Non-pigmented ciliary epithelial cell (primary cell): ENCODE results near the gene TMEM44.
A peak's percentile ranks its signal among the peaks of the same experiment; 100 is the strongest.

ENCODE experiments used
- DNase-seq: peaks from one replicate; pipeline ENCODE4 v3.0.0-alpha.2; 2010; ENCODE audit warnings: low read depth

Gene TMEM44

GRCh38 chr3:194633349-194634004, at the start of gene TMEM44:
TMEM44 (minus strand) TSS chr3:194633419; CDS start chr3:194633215, 204 bp downstream.
- DNase-seq: no peak

GRCh38 chr3:194682694-194683310, 49.6 kb upstream of the TMEM44 start:
- DNase-seq: peak; percentile 68

- no peak for DNase-seq
Measured at GRCh38 chr3:194682189-194682693, 49.0 kb upstream of the TMEM44 start.

GRCh38 chr3:194680888-194681615, 47.8 kb upstream of the TMEM44 start:
- no peak for DNase-seq

GRCh38 chr3:194676471-194676870, 43.3 kb upstream of the TMEM44 start:
- no peak for DNase-seq

GRCh38 chr3:194675680-194676079, 42.5 kb upstream of the TMEM44 start:
- no peak for DNase-seq

GRCh38 chr3:194675081-194675640, 41.9 kb upstream of the TMEM44 start:
- no peak for DNase-seq

GRCh38 chr3:194673761-194674160, 40.5 kb upstream of the TMEM44 start:
- no peak for DNase-seq

- no peak for DNase-seq
Measured at GRCh38 chr3:194672876-194673275, 39.7 kb upstream of the TMEM44 start.

- DNase-seq: peak; percentile 88
Measured at GRCh38 chr3:194671900-194672808, 38.9 kb upstream of the TMEM44 start, which contains the start of gene LSG1. LSG1 (minus strand) TSS chr3:194672191; CDS start chr3:194672162, 29 bp downstream.

GRCh38 chr3:194671511-194671899, 38.3 kb upstream of the TMEM44 start:
- no peak for DNase-seq

GRCh38 chr3:194667363-194667762, 34.1 kb upstream of the TMEM44 start:
- DNase-seq: no peak

- DNase-seq: no peak
Measured at GRCh38 chr3:194664857-194665256, 31.6 kb upstream of the TMEM44 start.

GRCh38 chr3:194661946-194662345, 28.7 kb upstream of the TMEM44 start:
- DNase-seq: no peak

- no peak for DNase-seq
Measured at GRCh38 chr3:194661374-194661773, 28.2 kb upstream of the TMEM44 start.

GRCh38 chr3:194659778-194660177, 26.6 kb upstream of the TMEM44 start:
- DNase-seq: no peak

- no peak for DNase-seq
Measured at GRCh38 chr3:194658477-194659242, 25.4 kb upstream of the TMEM44 start.

GRCh38 chr3:194657439-194657838, 24.2 kb upstream of the TMEM44 start:
- DNase-seq: no peak

- DNase-seq: no peak
Measured at GRCh38 chr3:194654443-194654842, 21.2 kb upstream of the TMEM44 start.

- DNase-seq: no peak
Measured at GRCh38 chr3:194647747-194648146, 14.5 kb upstream of the TMEM44 start.

GRCh38 chr3:194642769-194643168, 9.6 kb upstream of the TMEM44 start:
- no peak for DNase-seq
